Measurements from ENCODE around the gene ROR1. TPM values are rescaled to one million over a fixed set of nuclear protein-coding genes. Genes with fewer than 3 reads are reported as not detected.
A peak's percentile ranks its signal among the peaks of the same experiment; 100 is the strongest.

Gene ROR1
- total RNA-seq, 3 donors from 2014 or later = 3.1 to 19.8 (median 3.4) TPM

DNA sequence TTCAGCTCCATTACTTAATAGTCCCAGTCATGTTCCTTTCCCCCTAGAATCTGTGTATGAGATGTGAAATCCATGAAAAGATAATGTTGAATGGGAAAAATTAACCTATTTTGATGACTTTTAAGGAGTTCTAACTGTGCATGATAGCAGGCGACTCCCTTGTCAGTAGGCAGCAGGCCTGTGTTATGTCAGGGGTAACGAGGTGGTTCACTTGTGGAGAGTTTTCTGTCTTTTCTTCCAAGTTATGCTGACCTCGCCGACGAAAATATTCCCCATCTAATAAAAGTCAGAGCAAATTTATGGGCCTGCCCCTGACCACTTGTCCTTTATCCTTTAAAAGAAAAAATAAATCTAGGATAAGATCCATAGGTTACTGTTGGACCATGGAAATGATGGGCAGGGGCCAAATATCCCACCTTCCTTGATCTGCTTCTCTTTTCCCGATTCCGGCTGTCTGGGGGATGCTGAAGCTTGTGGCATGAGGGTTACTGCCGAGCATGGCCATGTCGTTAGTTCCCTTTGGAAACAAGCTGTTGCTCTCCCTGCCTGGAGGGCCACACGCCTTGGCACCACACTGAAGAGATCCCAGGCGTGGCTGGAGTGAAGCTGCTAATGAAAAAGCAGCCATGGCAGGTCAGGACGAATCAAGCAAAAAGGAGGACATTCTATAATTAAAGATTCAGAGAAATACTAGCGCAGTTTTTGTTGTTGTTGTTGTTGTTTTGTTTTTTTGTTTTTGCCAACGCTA, 93.8 kb downstream of the ROR1 start:
- H3K36me3 ChIP-seq (ENCODE audit: low read depth) = no peaks in the 10 kb centered on the region
- H3K4me3 ChIP-seq = no peak overlapping the region
- no peaks in the 10 kb centered on the region for H3K4me1 ChIP-seq (ENCODE audit: low read depth)
- TF ChIP-seq CTCF (IDR thresholded peaks at IDR 0.05) = no peak
- ATAC-seq (no peak), DNase-seq (no peak)
- H3K9me3 ChIP-seq = no peaks in the 10 kb centered on the region
- intact Hi-C loops (cut with DNase I, micrococcal nuclease) = no loop called here

DNA sequence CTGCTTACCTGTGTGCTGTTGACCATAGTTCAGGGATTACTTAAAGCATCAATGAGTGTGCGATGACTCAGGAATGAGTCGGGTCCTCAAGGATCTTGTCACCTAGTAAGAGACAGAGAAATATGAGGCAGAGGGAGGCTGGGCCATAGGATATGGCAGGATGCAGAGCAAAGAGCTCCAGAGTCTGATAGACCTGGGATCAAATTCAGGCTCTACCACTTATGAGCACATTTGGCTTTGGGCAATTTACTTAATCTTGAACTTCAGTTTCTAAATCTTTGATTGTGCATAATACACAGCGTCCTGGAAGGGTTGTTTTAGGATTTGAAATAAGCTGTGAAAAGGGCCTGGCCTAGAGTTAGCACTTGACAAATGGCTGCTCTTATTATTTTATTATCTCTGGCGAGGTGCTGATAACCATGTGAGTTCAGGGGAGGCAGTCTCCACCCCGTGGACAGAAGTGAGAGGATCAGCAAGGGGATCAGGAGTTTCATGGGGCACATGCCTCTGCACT, 94.5 kb downstream of the ROR1 start:
- no peaks in the 10 kb centered on the region for H3K36me3 ChIP-seq (ENCODE audit: low read depth)
- H3K4me3 ChIP-seq = no peak overlapping the region
- intact Hi-C loops (cut with DNase I, micrococcal nuclease) = no loop called here
- no peak for ATAC-seq
- no peak for TF ChIP-seq CTCF (IDR thresholded peaks at IDR 0.05)
- no peaks in the 10 kb centered on the region for H3K9me3 ChIP-seq
- no peaks in the 10 kb centered on the region for H3K4me1 ChIP-seq (ENCODE audit: low read depth)
- DNase-seq = peak in 1 of 3 donors; percentile 16

GRCh38 chr1:63870152-63870551, 96.3 kb downstream of the ROR1 start:
- DNase-seq (no peak), ATAC-seq (no peak)
- H3K4me3 ChIP-seq = no peak overlapping the region
- no peaks in the 10 kb centered on the region for H3K9me3 ChIP-seq
- no peaks in the 10 kb centered on the region for H3K4me1 ChIP-seq (ENCODE audit: low read depth)
- TF ChIP-seq CTCF (IDR thresholded peaks at IDR 0.05) = no peak
- intact Hi-C loops (cut with DNase I, micrococcal nuclease) = no loop called here
- no peaks in the 10 kb centered on the region for H3K36me3 ChIP-seq (ENCODE audit: low read depth)

GRCh38 chr1:63871463-63871862, 97.6 kb downstream of the ROR1 start:
- DNase-seq = no peak
- ATAC-seq = no peak
- H3K4me3 ChIP-seq = no peak overlapping the region
- H3K36me3 ChIP-seq (ENCODE audit: low read depth) = no peaks in the 10 kb centered on the region
- intact Hi-C loops (cut with DNase I, micrococcal nuclease) = no loop called here
- TF ChIP-seq CTCF (IDR thresholded peaks at IDR 0.05) = no peak
- H3K4me1 ChIP-seq (ENCODE audit: low read depth) = peaks cover 3% of the 10 kb centered on the region
- no peaks in the 10 kb centered on the region for H3K9me3 ChIP-seq

DNA sequence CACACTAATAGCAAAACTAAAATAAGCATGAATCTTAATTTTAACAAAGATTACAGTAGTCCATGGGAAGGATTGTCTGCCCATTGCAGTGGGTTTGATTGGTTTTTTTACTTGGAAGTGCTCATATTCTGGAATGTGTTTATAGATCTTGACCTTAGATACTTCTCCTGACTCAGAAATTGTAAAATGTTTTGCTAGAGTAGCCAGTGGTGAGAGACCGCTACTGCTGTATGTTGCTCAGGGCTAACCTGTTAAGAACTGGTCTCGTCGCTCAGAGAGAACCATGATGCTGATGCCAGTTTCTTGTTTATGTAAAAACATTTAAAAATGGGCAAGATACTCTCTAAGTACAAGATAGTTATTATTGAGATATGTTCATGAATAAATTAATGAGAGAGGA, 99.9 kb downstream of the ROR1 start:
- Histone ChIP-seq H3K9me3 (no peaks in the 10 kb centered on the region), H3K4me3 (no peak overlapping the region), H3K36me3 (ENCODE audit: low read depth) (no peaks in the 10 kb centered on the region), H3K4me1 (ENCODE audit: low read depth) (peaks cover 3% of the 10 kb centered on the region)
- no peak for ATAC-seq
- DNase-seq = no peak
- intact Hi-C loops (cut with DNase I, micrococcal nuclease) = no loop called here
- TF ChIP-seq CTCF (IDR thresholded peaks at IDR 0.05) = no peak

Data from mucosa of descending colon (tissue), 3 donors.